NCI-H345 (cell line): ENCODE results near the gene NUDCD3.
A peak's percentile ranks its signal among the peaks of the same experiment; 100 is the strongest.

Experiments used
- DNase-seq: peaks from one replicate; lab custom pipeline; 2025; lab: John Stamatoyannopoulos, UW

Gene NUDCD3

GRCh38 chr7:44477938-44478337 is 12.5 kb downstream of the NUDCD3 start:
- DNase-seq = no peak

- peak; percentile 45 for DNase-seq
Observed at GRCh38 chr7:44477063-44477830, 13.2 kb downstream of the NUDCD3 start.

GRCh38 chr7:44476313-44476712 is 14.1 kb downstream of the NUDCD3 start:
- no peak for DNase-seq

- no peak for DNase-seq
Observed at GRCh38 chr7:44473295-44473694, 17.2 kb downstream of the NUDCD3 start.

GRCh38 chr7:44472843-44473242 is 17.6 kb downstream of the NUDCD3 start:
- DNase-seq = no peak

GRCh38 chr7:44471850-44472249 is 18.6 kb downstream of the NUDCD3 start:
- DNase-seq = peak; percentile 16

GRCh38 chr7:44471436-44471835 is 19.0 kb downstream of the NUDCD3 start:
- peak; percentile 43 for DNase-seq

GRCh38 chr7:44470628-44471245 is 19.7 kb downstream of the NUDCD3 start:
- DNase-seq = no peak

GRCh38 chr7:44470135-44470479 is 20.4 kb downstream of the NUDCD3 start:
- DNase-seq = no peak

GRCh38 chr7:44469461-44470134 is 20.9 kb downstream of the NUDCD3 start:
- no peak for DNase-seq

- DNase-seq = no peak
Observed at GRCh38 chr7:44467217-44467548, 23.3 kb downstream of the NUDCD3 start.

GRCh38 chr7:44466300-44467216 is 23.9 kb downstream of the NUDCD3 start:
- DNase-seq = no peak

GRCh38 chr7:44465490-44465889 is 25.0 kb downstream of the NUDCD3 start:
- no peak for DNase-seq

GRCh38 chr7:44463169-44463808 is 27.2 kb downstream of the NUDCD3 start:
- no peak for DNase-seq

- DNase-seq = no peak
Observed at GRCh38 chr7:44461387-44461786, 29.1 kb downstream of the NUDCD3 start.

GRCh38 chr7:44460325-44460724 is 30.1 kb downstream of the NUDCD3 start:
- DNase-seq = no peak

- no peak for DNase-seq
Observed at GRCh38 chr7:44455155-44455554, 35.3 kb downstream of the NUDCD3 start.

- no peak for DNase-seq
Observed at GRCh38 chr7:44454348-44454747, 36.1 kb downstream of the NUDCD3 start.

- DNase-seq = no peak
Observed at GRCh38 chr7:44451123-44451522, 39.3 kb downstream of the NUDCD3 start.

GRCh38 chr7:44449584-44449928 is 40.9 kb downstream of the NUDCD3 start:
- DNase-seq = no peak

- DNase-seq = no peak
Observed at GRCh38 chr7:44448922-44449583, 41.4 kb downstream of the NUDCD3 start.
